Measurements from ENCODE around the gene LRRC72.
"Not testable (repeated sequence)": the region's sequence is repeated elsewhere in the genome, so short reads cannot be mapped to it uniquely, and the experiment has no call there.

The LRRC72 gene

GRCh38 chr7:16528520-16528919 lies 1.9 kb downstream of the LRRC72 start:
- DNase-seq, result no peak

DNA sequence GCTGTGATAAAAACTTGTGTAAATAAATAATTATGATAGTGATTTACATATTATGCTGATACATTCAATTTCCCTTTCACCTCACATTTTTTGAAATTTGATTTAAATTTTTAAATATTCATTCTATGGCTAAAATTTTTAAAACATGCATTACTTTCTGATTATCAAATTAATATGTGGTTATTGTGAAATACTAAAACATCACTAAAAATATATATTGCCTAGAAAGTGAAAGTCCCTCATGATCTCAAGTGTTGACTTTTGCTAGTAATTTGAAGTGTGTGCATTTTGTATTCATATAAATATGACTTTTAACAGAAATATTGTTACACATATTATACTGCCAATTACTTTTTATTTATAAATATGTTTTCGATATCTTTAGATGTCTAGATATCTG lies 3.1 kb downstream of the LRRC72 start:
- DNase-seq, result no peak

DNA sequence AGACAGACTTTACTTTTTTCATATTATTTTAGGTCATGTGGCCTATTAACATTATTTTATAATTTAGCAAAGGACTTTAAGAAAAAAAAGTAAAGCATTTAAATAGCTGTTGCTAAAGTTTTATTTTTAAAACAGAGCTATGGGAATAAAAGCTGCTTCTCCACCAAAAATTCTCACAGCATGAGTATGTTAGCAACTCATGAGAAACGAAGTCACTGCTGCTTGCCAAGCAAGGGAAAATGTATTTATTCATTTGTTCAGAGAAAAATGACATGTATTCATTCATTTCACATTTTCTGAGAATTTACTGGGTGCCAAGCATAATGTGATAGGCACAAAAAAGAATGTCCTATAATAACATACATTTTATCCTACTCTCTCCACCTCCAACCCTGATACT lies 5.1 kb downstream of the LRRC72 start:
- DNase-seq, result no peak

DNA sequence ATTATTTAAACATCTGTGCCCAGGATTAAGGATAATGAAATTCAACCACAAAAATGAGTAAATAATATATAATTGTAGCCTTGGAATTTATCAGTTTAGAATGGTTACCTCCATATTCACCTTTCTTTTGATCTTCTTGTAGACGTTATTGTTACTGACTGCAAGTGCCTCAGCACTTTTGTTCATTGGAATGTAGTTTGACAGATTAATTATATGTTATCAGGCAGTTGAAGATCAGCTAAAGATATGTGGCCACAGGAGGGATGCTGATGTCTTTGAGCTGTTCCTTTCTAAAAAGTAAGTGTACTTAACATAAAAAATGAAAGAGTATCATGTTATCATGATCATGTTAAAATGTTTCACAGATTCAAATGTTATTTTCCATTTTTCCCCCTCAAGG lies 5.6 kb downstream of the LRRC72 start:
- no peak for DNase-seq

DNA sequence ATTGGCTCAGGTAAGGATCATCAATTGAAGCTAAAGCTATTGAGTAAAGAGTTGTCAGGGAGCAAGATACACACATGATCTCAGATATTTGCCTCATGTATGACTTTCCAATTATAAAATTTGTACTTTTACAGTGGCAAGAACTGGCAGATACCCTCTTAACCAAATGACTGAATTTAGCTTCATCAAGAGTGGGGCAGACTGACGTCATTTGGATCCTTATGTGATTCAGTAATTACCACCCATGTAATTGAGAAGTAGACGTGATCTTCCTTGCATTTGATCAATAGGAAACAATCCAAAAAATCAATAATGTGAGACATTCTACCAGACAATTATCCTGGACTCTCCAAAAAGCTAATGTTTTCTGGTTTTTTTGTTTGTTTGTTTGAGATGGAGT lies 8.9 kb downstream of the LRRC72 start:
- DNase-seq, result no peak

DNA sequence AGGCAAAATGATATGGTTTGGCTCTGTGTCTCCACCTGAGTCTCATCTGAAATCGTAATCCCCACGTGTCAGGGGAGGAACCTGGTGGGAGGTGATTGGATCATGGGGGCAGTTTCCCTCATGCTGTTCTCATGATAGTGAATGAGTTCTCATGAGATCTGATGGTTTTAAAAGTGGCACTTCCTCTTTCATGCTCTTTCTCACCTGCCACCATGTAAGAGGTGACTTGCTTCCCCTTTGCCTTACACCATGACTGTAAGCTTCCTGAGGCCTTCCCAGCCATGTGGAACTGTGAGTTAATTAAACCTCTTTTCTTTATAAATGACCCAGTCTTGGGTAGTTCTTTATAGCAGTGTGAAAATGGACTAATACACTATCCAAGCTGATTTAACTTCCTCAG lies 13.9 kb downstream of the LRRC72 start:
- not testable (repeated sequence) for DNase-seq

DNA sequence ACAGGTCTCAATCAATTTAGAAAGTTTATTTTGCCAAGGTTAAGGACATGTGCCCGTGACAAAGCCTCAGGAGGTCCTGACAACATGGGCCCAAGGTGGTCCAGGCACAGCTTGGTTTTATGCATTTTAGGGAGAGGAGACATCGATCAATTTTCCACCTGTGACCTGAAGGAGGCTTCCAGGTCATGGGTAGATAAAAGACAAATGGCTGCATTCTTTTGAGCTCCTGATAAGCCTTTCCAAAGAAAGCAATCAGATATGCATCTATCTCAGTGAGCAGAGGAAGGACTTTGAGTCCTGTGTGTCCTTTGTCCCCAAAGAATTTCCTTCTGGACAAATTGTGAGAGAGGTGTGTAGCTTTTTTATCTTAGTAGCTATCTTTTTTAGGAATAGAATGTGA lies 15.8 kb downstream of the LRRC72 start:
- DNase-seq, result no peak

DNA sequence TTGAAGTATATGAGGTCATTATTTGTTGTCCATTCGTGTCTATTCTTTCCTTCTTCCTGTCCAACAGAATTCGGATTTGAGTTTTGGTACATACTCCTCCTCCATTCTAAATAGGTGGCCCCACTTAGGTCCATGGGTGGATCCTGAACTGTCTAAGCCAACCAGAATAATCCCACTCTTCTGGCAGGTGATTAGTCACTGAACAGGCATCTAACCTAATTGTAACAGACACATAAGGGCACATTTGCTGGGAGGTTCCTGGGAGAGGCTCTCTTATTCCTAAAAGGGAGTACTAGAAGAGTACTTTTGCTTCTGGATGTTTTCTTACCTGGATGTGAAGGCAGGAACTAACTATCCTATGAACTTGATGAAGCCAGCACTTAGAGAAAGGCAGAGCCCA lies 16.8 kb downstream of the LRRC72 start:
- DNase-seq, result no peak

DNA sequence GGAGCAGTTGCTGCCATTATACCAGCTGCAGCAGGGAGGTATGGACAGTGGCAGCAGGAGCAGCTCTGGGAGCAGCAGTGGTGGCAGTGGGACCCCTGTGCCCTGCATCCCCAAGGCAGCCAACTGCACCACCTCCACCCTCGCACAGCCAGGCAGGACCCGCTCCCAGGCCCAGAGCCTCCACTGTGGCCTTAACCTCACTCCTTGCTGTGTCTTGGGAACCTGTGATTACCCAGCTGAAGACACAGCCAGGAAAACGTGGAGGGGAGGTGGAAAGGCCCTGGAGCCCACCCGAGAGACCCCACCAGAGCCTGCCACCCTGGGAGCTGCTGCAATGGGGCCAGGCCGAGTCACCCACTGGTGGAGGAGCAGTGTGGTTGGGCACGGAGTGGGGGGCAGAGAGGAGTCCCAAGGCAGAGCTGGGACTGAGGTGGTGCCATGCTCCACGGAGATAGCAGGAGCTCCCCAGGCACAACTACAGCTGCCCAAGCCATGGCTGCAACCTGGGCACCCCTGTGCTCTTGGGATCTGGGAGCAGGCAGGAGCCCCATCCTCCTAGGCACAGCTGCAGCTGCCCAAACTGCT lies 20.4 kb downstream of the LRRC72 start:
- DNase-seq, result no peak

DNA sequence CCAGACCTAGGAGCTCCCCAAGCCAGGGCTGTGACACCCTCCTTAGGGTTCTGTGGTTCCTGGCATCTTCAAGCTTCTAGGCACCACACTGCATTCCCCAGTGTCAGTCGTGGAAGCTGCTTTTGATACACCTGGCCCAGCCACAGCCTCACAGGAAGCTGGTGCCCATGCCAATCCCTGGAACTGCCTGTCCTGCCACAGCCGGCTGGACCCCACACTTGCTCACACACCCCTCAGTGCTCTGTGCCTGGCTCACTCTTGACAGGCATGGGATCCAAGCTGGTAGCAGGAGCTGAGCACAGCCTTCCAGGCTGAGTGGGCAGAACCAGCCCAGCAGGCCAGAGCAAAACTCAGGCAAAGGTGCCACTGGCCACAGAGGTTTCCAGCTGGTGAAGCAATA lies 21.8 kb downstream of the LRRC72 start:
- no peak for DNase-seq

DNA sequence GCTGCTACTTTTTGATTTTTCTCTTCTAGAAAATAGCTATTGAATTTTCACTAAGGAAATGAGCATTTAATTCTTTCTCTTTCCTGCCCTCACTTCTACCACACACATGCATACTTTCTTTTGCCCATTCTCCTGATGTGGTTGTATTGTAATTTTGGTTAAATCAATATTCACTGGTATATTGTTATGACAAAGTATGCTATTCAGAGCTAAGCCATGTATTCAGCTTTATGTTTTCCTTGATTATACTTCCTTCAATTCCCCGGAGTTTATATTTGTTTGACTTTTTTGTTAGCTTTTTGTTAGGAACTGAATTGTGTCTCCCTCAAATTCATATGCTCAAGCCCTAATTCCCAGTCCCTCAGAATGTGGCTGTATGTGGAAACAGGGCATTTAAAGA lies 24.0 kb downstream of the LRRC72 start:
- no peak for DNase-seq

- DNase-seq, result no peak
Observed at GRCh38 chr7:16554518-16555236, 28.1 kb downstream of the LRRC72 start.

DNA sequence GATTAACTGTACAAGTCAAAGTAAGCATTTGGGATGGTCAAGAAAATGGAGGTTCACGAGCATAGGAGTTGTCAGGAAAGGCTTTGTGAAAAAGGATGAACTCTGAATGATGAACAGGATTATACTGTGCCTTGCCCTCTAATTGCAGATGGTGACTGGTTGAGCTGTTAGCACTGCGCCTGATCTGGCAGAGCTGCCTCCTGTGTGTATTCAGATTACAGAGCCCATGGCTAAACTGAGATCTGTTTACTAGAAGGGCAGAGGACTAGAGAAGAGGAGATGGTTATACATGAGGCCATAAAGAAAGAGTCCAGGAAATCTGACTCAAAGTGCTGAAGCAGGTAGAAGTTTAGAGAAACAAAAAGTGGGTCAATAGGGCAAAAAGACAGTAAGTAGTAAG lies 29.7 kb downstream of the LRRC72 start:
- no peak for DNase-seq

GRCh38 chr7:16558761-16559302 lies 32.2 kb downstream of the LRRC72 start:
- DNase-seq, result no peak

DNA sequence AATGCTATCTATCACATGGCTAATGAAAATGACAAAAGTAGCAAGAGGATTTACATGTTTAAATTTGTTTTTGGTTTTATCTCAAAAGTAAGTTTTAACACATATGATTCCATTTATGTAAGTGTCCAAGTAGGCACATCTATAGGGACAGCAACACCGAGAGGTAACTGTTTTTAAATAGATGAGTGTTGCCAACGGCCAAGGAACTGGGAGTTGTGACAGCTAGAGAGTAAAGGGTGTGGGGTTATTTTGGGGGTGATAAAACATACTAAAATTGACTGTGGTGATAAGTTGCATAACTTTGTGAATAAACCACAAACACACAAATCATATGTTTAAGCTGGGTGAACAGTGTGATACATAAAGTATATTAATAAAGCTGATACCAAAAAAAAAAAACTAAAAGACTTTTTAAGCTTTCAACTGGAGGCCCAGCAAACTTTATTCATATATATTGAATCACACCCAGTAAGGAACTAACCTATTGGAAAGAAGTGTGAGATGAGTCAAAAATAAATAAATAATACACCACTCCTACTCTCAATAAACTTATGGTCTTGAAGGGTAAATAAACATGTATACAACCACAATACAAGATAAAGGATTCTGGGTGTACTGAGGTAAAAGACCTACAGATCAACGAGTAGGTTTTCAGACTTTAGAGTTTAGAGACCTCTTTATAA lies 33.0 kb downstream of the LRRC72 start:
- no peak for DNase-seq

- DNase-seq, result no peak
Observed at GRCh38 chr7:16561943-16562342, 35.3 kb downstream of the LRRC72 start.

DNA sequence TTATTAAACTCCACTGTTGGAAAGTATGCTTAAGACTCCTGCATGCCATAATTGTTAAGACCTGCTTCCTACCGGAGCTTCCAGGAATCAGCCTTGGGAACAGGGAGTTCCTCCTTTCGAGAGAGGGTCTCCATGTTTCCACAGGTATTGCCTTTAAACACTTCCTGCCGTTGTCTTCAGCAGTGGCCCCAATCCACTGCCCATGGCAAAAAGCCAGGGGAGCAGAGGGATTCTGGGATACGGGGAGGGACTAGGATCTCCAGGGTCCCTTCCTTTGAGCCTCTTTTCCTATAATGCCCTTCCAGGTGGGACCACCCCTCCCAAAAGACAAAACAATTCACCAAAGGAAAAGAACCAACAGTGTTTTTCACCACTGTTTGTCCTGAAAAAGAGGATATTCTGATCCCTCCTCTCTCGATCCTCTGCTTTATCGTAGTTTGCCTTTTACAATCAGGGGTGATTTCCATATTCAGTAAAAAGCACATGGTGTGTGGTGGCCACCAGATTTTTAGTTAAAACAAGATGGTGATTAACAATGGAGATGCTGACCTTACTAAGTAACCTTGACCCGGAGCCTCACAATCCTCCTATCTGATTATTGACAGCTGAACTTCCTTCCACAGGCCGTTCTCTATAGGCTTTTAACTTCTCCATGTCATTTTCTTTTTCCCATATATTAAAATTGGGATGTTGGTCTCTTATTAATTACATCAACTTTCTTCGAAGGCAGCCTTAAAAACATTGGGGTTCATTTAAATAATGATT lies 36.0 kb downstream of the LRRC72 start:
- no peak for DNase-seq

DNA sequence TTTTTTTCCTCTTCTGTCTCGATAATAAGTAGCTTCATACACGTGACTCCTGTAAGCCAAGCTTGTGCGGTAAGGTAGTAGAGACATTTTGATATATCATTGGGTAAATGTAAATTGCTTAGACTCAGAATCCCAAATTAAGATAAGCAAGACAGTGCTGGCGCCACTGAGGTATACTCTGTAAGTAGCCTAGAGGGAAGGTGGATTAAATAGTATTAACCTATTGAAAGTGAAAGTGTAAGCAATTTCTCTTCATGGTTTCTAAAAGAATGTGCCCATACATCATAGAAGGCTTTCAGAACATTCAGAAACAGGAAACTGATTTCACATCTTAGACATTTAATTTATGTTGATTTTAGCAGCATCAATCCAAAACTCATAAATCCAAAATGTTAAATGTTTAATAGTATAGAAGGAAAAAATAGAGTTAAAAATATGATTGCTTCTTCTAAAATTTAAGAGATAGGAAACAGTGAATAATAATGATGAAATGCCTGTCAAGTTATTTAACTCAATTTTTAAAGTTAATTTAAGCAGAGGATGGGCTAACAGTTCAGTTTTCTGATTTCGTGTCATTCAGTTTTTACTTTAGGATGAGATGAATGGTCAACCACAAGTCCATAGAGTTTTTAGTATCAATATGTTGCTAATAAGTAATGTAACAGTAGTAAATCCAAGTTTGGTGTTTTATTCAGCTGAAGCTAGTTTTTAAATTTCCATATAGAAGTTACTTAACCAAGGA lies 36.8 kb downstream of the LRRC72 start:
- DNase-seq, result no peak

- no peak for DNase-seq
Observed at GRCh38 chr7:16564023-16564380, 37.4 kb downstream of the LRRC72 start.

DNA sequence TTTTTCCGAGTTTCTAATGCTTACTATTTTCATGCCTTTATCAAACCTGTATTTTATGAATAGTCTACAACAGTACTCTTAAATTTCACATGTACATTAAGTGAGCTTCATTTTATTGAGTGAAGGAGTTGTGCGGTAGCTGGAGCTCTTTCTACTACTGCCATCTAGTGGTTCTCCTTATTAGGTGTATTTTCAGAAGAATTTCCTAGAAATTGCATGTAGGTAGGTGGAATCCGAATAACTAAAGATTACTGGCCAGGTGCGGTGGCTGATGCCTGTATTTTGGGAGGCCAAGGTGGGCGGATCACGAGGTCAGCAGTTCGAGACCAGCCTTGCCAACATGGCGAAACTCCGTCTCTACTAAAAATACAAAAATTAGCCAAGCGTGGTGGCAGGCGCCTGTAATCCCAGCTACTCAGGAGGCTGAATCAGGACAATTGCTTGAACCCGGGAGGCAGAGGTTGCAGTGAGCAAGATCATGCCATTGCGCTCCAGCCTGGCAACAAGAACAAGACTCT lies 38.3 kb downstream of the LRRC72 start:
- no peak for DNase-seq

DNA sequence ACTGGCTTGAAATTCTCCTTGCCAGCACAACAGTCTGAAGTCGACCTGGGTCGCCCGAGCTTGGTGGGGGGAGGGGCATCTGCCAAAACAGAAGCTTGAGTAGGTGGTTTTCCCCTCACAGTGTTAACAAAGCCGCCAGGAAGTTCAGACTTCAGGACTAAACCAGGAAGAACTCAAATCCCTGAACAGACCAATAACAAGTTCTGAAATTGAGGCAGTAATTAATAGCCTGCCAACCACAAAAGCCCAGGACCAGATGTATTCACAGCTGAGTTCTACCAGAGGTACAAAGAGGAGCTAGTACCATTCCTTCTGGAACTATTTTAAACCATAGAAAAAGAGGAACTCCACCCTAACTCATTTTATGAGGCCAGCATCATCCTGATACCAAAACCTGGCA lies 45.3 kb downstream of the LRRC72 start:
- no peak for DNase-seq
